Measurements from ENCODE around the gene GCDH.

Gene GCDH

DNA sequence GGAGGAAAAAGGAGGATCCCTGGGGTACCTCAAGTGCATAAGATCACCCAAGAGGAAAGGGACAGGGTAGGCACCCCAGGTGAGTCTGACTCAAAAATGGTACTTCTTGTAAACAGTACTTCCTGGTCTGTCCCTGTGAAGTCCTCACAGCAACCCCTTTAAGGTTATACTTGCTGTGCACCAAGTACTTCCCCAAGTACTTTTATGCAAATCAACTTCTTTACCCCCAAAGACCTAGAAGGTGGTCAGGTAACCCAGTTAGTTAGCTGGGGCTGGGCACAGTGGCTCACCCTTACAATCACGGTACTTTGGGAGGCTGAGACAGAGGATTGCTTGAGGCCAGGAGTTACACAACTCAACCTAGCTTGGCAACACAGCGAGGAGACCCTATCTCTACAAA is 49.9 kb downstream of the GCDH start:
- no peak for DNase-seq (ENCODE audit: low read depth)

DNA sequence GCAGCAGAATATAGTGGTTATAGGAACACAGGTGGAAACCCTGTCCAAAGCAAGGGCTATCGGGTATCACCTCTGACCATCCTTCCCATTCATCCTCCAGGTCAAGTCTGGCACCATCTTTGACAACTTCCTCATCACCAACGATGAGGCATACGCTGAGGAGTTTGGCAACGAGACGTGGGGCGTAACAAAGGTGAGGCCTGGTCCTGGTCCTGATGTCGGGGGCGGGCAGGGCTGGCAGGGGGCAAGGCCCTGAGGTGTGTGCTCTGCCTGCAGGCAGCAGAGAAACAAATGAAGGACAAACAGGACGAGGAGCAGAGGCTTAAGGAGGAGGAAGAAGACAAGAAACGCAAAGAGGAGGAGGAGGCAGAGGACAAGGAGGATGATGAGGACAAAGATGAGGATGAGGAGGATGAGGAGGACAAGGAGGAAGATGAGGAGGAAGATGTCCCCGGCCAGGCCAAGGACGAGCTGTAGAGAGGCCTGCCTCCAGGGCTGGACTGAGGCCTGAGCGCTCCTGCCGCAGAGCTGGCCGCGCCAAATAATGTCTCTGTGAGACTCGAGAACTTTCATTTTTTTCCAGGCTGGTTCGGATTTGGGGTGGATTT is 52.6 kb downstream of the GCDH start:
- no peak for DNase-seq (ENCODE audit: low read depth)

GRCh38 chr19:12944104-12944674 is 53.2 kb downstream of the GCDH start:
- no peak for DNase-seq (ENCODE audit: low read depth)

DNA sequence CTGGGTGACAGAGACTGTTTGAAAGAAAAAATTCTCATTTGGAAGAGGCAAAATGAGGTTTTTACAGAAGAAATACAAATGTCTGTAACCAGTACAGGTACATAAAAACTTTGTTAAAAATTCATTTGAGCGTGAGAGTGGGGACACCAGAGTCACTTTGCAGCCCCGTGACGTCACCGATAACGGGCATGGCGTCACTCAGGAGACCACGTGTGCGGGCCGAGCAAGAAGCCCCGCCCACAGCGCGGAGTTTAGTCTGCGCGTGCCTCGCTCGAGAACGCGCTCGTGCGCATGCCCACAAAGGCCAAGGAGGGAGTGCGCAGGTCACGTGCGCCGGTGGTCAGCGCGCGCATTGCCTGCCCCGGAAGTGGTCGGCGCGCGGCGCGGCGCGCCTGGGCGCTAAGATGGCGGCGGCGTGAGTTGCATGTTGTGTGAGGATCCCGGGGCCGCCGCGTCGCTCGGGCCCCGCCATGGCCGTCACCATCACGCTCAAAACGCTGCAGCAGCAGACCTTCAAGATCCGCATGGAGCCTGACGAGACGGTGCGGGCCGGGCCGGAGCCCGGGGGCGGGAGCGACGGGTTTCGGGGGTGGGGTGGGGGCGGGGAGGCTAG is 54.6 kb downstream of the GCDH start, which contains the start of gene RAD23A:
Gene RAD23A, plus strand, starts transcription at position 384 of the 613 bp plus-strand sequence. Its CDS starts 87 bp downstream, at position 471.
- peak; percentile 96 for DNase-seq (ENCODE audit: low read depth)

GRCh38 chr19:12946092-12946721 is 55.2 kb downstream of the GCDH start:
- peak; percentile 43 for DNase-seq (ENCODE audit: low read depth)

- DNase-seq (ENCODE audit: low read depth): no peak
Observed at GRCh38 chr19:12946731-12947496, 56.0 kb downstream of the GCDH start.

DNA sequence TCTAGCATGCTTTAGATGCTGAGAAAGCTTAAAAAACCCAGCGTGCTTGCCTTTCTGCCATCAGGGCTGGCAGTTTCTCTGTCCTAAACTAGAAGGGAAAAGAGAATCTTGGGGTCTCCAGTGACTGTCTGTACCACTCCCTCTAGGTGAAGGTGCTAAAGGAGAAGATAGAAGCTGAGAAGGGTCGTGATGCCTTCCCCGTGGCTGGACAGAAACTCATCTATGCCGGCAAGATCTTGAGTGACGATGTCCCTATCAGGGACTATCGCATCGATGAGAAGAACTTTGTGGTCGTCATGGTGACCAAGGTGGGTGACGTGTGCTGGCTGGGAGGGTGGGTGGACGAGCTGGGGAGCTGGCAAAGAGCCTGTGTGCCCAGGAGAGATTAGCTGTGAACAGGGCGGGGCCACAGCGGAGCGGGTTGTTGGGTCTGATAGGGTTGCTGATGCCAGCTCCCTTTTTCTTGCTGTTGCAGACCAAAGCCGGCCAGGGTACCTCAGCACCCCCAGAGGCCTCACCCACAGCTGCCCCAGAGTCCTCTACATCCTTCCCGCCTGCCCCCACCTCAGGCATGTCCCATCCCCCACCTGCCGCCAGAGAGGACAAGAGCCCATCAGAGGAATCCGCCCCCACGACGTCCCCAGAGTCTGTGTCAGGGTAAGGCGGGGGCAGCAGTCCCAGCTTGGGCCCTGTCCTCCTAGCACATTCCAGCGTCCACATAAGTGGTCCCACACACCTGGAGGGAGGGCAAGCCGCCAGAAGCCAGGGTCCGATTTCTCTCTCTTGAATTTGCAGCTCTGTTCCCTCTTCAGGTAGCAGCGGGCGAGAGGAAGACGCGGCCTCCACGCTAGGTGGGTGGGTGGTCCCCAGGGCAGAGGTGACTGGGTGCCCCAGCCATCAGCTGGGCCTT is 57.0 kb downstream of the GCDH start:
- DNase-seq (ENCODE audit: low read depth): no peak

DNA sequence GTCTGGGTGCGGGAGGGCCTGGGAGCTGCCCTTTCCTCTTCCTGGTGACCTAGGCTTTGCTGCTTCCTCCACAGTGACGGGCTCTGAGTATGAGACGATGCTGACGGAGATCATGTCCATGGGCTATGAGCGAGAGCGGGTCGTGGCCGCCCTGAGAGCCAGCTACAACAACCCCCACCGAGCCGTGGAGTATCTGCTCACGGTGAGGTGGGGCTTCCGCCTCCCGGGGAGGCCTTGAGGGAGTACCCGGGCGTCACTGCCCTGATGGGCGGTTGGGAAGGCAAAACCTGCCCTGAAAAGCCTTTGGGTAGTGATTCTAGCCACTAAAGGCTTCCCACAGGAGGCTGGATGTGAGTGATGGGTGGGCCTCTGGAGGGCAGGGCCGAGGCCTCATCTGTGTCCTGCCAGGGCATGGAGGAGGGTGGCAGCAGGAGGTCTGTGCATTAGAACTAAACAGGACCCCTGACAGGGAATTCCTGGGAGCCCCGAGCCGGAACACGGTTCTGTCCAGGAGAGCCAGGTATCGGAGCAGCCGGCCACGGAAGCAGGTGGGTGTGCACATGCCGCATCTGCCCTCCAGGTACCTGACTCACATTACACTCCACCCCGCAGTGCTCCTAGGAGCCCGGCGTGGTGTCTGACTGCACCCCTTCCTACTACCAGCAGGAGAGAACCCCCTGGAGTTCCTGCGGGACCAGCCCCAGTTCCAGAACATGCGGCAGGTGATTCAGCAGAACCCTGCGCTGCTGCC is 57.8 kb downstream of the GCDH start:
- DNase-seq (ENCODE audit: low read depth): no peak

Data from fibroblast of the conjunctiva (primary cell).